SK-N-SH (cell line): ENCODE data around the gene ECEL1. TPM values are rescaled to one million over a fixed set of nuclear protein-coding genes. Genes with fewer than 3 reads are reported as not detected.
"Not testable (repeated sequence)": the region's sequence is repeated elsewhere in the genome, so short reads cannot be mapped to it uniquely, and the experiment has no call there.

ENCODE experiments used
- CTCF ChIA-PET: fragments of 300-600, 350-600 bp; formaldehyde crosslinking; extraction: SDS; loops from one replicate; lab custom pipeline; 2021; lab: Yijun Ruan, JAX
- POLR2A ChIA-PET: fragments of 350-600 bp; sonication (Branson Sonifier 250); formaldehyde crosslinking; extraction: SDS; loops from one replicate; lab custom pipeline; 2020; ENCODE audit warnings: antibody characterized with exemption, inconsistent platforms; lab: Yijun Ruan, JAX
- DNase-seq: peaks from one replicate; pipeline ENCODE4 v3.0.0; 2012
- H2AFZ ChIP-seq: fragments of 200-600 bp; sonication (generic); 2 replicates; pipeline ENCODE4 v1.8.1; 2016; ENCODE audit warnings: antibody characterized with exemption, mild to moderate bottlenecking, low read depth
- H3F3A ChIP-seq: fragments of 200-600 bp; sonication (generic); replicated peaks from 2 replicates; pipeline ENCODE3; 2016; ENCODE audit warnings: antibody characterized with exemption, mild to moderate bottlenecking; ENCODE audit not compliant: insufficient read depth
- H3K27ac ChIP-seq, 2 experiments: fragments of 200-500 bp in 1 of 2; fragments of 200-600 bp in 1 of 2; sonication (Bioruptor generic) in 1 of 2; sonication (generic), shearing (Covaris generic) in 1 of 2; 2 replicates each; pipeline versions ENCODE4 v1.5.1 to v1.6.1; 2014 to 2016; ENCODE audit warnings: low read depth in 2 of 2, inconsistent platforms in 1 of 2, low read length in 1 of 2, mild to moderate bottlenecking in 1 of 2, mixed read lengths in 1 of 2
- H3K27me3 ChIP-seq: fragments of 200-600 bp; sonication (generic), shearing (Covaris generic); 2 replicates; pipeline ENCODE4 v1.6.1; 2016; ENCODE audit warnings: mixed run types; ENCODE audit not compliant: insufficient read depth
- H3K36me3 ChIP-seq, 2 experiments: fragments of 200-500 bp in 1 of 2; fragments of 200-600 bp in 1 of 2; sonication (Bioruptor generic) in 1 of 2; sonication (generic) in 1 of 2; replicated peaks in 1 of 2; 2 replicates each; pipeline versions ENCODE3 to v1.5.1; 2014 to 2016; ENCODE audit warnings: low read length in 1 of 2, mild to moderate bottlenecking in 1 of 2; ENCODE audit not compliant: insufficient read depth in 2 of 2, control insufficient read depth in 1 of 2
- H3K4me1 ChIP-seq, 2 experiments: fragments of 200-500 bp in 1 of 2; fragments of 200-600 bp in 1 of 2; sonication (Bioruptor generic) in 1 of 2; sonication (generic), shearing (Covaris generic) in 1 of 2; 2 replicates each; pipeline versions ENCODE4 v1.5.1 to v1.6.1; 2014 to 2016; ENCODE audit warnings: low read depth in 1 of 2, low read length in 1 of 2, mixed run types in 1 of 2; ENCODE audit not compliant: insufficient read depth in 2 of 2, control insufficient read depth in 1 of 2
- H3K4me2 ChIP-seq: fragments of 200-600 bp; sonication (generic), shearing (Covaris generic); 2 replicates; pipeline ENCODE4 v1.6.1; 2017; ENCODE audit warnings: mixed run types
- H3K4me3 ChIP-seq, 2 experiments: fragments of 200-500 bp in 1 of 2; fragments of 200-600 bp in 1 of 2; sonication (Bioruptor generic) in 1 of 2; sonication (generic), shearing (Covaris generic) in 1 of 2; 2 replicates each; pipeline versions ENCODE4 v1.5.1 to v1.8.1; 2014 to 2016; ENCODE audit warnings: low read depth in 2 of 2, inconsistent platforms in 1 of 2, low read length in 1 of 2, mild to moderate bottlenecking in 1 of 2, mixed read lengths in 1 of 2, moderate library complexity in 1 of 2
- H3K79me2 ChIP-seq: fragments of 200-600 bp; sonication (generic); 2 replicates; pipeline ENCODE4 v1.8.1; 2017; ENCODE audit warnings: mild to moderate bottlenecking; ENCODE audit not compliant: insufficient read depth
- H3K9ac ChIP-seq: fragments of 200-600 bp; sonication (generic); 2 replicates; pipeline ENCODE4 v1.6.1; 2017; ENCODE audit warnings: mixed run types
- H3K9me2 ChIP-seq: fragments of 200-600 bp; sonication (generic); 2 replicates; pipeline ENCODE4 v1.6.1; 2017; ENCODE audit warnings: mixed run types
- H3K9me3 ChIP-seq: fragments of 200-600 bp; sonication (generic); 2 replicates; pipeline ENCODE4 v1.6.1; 2017; ENCODE audit warnings: mixed run types, mild to moderate bottlenecking, moderate library complexity
- H4K20me1 ChIP-seq: fragments of 200-600 bp; sonication (generic); 2 replicates; pipeline ENCODE4 v1.6.1; 2017; ENCODE audit warnings: mild to moderate bottlenecking, mixed run types; ENCODE audit not compliant: insufficient read depth
- ELF1 ChIP-seq: IDR thresholded peaks from 2 replicates; pipeline ENCODE4 v1.4.0; 2012
- FOSL2 ChIP-seq: IDR thresholded peaks from 2 replicates; pipeline ENCODE4 v1.4.0; 2012; ENCODE audit warnings: low read depth, mild to moderate bottlenecking, moderate library complexity, borderline replicate concordance
- FOXJ3 ChIP-seq: sonication (generic); formaldehyde crosslinking; IDR thresholded peaks from 2 replicates; pipeline ENCODE4 v1.5.1; 2020; ENCODE audit warnings: mild to moderate bottlenecking, missing genetic modification reagents
- MXI1 ChIP-seq: IDR thresholded peaks from 2 replicates; pipeline ENCODE4 v1.6.1; 2012; ENCODE audit warnings: mild to moderate bottlenecking, low read depth, low read length, improper control_type of control experiment
- NFIC ChIP-seq: IDR thresholded peaks from 2 replicates; pipeline ENCODE4 v1.4.0; 2012; ENCODE audit warnings: borderline replicate concordance
- RFX5 ChIP-seq: IDR thresholded peaks from 2 replicates; pipeline ENCODE4 v1.6.1; 2012; ENCODE audit warnings: mild to moderate bottlenecking, improper control_type of control experiment, low read length
- RXRA ChIP-seq: IDR thresholded peaks from 2 replicates; pipeline ENCODE4 v1.4.0; 2012; ENCODE audit warnings: low read depth, mild to moderate bottlenecking, borderline replicate concordance
- SIN3A ChIP-seq: IDR thresholded peaks from 2 replicates; pipeline ENCODE4 v1.6.1; 2012; ENCODE audit warnings: low read depth, mild to moderate bottlenecking, low read length, moderate library complexity, borderline replicate concordance
- TAF1 ChIP-seq: IDR thresholded peaks from 2 replicates; pipeline ENCODE4 v1.6.1; 2012; ENCODE audit warnings: low read depth, mild to moderate bottlenecking, low read length, moderate library complexity, borderline replicate concordance
- TEAD4 ChIP-seq: IDR thresholded peaks from 2 replicates; pipeline ENCODE4 v1.4.0; 2012; ENCODE audit warnings: mild to moderate bottlenecking, borderline replicate concordance; ENCODE audit not compliant: insufficient read depth
- YY1 ChIP-seq: IDR thresholded peaks from 2 replicates; pipeline ENCODE4 v1.4.0; 2012; ENCODE audit warnings: low read depth, mild to moderate bottlenecking
- WGBS: methylation state at CpG from one replicate; pipeline ENCODE4 v1.1.6; 2017; ENCODE audit warnings: low lambda C conversion rate; 5-methylcytosine and 5-hydroxymethylcytosine counted together
- polyA plus RNA-seq, 3 experiments: library from polyadenylated mRNA; depleted of rRNA; stranded (reverse); fragments of >200 nt; gene quantifications; 2 replicates each; pipeline ENCODE4 v1.2.3, GENCODE V29; 2012
- TF ChIP-seq, protein P1 (sequence below): fragments of 200-600 bp; sonication (generic); IDR thresholded peaks from 2 replicates; pipeline ENCODE4 v1.6.1; 2017; ENCODE audit warnings: antibody characterized with exemption, mild to moderate bottlenecking, moderate library complexity
- TF ChIP-seq, protein P2 (sequence below): IDR thresholded peaks from 2 replicates; pipeline ENCODE4 v1.4.0; 2012; ENCODE audit warnings: low read depth
- TF ChIP-seq, protein P3 (sequence below): fragments of 150-350 bp; IDR thresholded peaks from 2 replicates; pipeline ENCODE4 v1.6.1; 2016; ENCODE audit warnings: mild to moderate bottlenecking, low read depth, low read length
- TF ChIP-seq, protein P4 (sequence below): IDR thresholded peaks from 2 replicates; pipeline ENCODE4 v1.4.0; 2012; ENCODE audit warnings: low read depth, borderline replicate concordance

Gene ECEL1
- polyA plus RNA-seq, 1 of the 3 experiments (the other 2 are of a cell fraction) = not detected

DNA sequence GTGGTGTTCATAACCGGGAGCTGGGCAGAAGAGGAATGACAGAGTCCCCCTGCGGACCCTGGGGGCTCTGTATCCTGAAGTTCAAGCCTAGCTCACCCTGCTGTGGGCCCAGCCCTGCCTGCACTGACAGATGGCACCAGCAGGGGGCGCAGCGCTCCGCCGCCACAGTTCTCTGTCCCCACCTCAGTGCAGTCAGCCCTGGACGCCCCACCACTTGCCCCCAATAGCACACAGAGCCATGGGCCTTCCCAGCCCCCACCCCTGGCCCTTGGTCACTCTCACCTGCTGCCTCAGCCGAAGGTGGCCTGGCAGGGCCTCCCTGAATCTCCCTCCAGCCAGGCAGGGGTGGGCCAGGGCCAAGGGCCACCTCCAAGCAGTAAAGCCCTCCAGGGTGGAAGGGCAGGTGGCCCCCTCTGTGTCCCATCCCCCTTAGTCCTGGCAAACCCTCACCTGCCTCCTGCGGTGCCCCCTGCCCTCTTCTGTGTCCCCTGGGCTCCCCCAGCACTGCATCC lies 41.3 kb downstream of the ECEL1 start:
- H3K9ac ChIP-seq, H4K20me1 ChIP-seq, H3K4me2 ChIP-seq, H3F3A ChIP-seq, H3K4me3 ChIP-seq, H3K9me3 ChIP-seq, H3K9me2 ChIP-seq: not testable (repeated sequence)
- TF ChIP-seq, protein P1, sequence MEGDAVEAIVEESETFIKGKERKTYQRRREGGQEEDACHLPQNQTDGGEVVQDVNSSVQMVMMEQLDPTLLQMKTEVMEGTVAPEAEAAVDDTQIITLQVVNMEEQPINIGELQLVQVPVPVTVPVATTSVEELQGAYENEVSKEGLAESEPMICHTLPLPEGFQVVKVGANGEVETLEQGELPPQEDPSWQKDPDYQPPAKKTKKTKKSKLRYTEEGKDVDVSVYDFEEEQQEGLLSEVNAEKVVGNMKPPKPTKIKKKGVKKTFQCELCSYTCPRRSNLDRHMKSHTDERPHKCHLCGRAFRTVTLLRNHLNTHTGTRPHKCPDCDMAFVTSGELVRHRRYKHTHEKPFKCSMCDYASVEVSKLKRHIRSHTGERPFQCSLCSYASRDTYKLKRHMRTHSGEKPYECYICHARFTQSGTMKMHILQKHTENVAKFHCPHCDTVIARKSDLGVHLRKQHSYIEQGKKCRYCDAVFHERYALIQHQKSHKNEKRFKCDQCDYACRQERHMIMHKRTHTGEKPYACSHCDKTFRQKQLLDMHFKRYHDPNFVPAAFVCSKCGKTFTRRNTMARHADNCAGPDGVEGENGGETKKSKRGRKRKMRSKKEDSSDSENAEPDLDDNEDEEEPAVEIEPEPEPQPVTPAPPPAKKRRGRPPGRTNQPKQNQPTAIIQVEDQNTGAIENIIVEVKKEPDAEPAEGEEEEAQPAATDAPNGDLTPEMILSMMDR = peak; percentile 38; the same call in 1 of the 2 replicates
- TF ChIP-seq, all 33 proteins: peak for 1; not testable (repeated sequence) for 32
- H2AFZ ChIP-seq, H3K27me3 ChIP-seq, H3K27ac ChIP-seq, H3K36me3 ChIP-seq, H3K4me1 ChIP-seq, H3K79me2 ChIP-seq, POLR2A ChIA-PET: not testable (repeated sequence)
- WGBS = 83% methylated on average over 1 of the region's 9 CpGs
- DNase-seq = peak; percentile 55
- CTCF ChIA-PET = interaction anchor here (0.6 to 10.0 kb wide), 15 partner anchors 17 to 1644 kb away, joined by 3 to 196 read pairs (median 4); partner anchors contain the start of genes CHRND and PRSS56

DNA sequence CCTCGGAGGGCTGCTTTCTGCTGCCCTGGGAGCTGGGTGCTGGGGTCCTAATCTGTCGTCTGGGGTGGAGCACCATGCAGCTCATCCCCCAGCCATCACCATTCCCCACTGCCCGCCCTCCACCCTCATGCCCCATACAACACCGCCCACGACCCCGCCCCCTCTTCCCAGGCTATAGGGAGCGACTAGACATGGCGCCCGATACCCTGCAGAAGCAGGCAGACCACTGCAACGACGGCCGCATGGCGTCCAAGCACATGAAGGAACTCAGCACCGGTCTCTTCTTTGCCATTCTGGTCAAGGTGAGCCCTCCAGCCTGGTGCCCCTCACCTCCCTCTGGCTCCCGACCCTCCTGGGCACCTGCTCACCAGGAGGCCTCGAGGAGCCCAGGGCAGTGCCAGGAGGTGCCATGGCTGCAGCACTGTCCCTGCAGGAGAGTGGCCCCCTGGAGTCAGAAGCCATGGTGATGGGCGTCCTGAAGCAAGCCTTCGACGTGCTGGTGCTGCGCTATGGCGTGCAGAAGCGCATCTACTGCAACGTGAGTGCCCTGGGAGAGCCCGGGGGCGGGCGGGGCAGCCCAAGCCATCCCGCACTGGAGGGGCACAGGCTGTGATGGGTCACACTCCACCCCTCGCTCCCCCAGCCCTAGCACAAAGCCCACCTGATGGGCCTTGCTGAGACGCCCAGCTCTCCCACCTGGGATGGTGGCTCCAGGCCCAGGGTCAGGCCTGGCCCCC lies 42.3 kb downstream of the ECEL1 start:
- H3K9ac ChIP-seq, H4K20me1 ChIP-seq, H3K36me3 ChIP-seq, H3K27me3 ChIP-seq, H3K79me2 ChIP-seq, H3K9me3 ChIP-seq, H3K9me2 ChIP-seq, H2AFZ ChIP-seq, H3K4me2 ChIP-seq, POLR2A ChIA-PET, H3F3A ChIP-seq, H3K4me3 ChIP-seq, H3K4me1 ChIP-seq, H3K27ac ChIP-seq: not testable (repeated sequence)
- 47% methylated on average over 3 of the region's 29 CpGs for WGBS
- CTCF ChIA-PET = interaction anchor here (0.9 to 10.0 kb wide), 14 partner anchors 10 to 539 kb away, joined by 3 to 196 read pairs (median 4); partner anchors contain the start of genes CHRND and PRSS56
- DNase-seq = peak; percentile 14

DNA sequence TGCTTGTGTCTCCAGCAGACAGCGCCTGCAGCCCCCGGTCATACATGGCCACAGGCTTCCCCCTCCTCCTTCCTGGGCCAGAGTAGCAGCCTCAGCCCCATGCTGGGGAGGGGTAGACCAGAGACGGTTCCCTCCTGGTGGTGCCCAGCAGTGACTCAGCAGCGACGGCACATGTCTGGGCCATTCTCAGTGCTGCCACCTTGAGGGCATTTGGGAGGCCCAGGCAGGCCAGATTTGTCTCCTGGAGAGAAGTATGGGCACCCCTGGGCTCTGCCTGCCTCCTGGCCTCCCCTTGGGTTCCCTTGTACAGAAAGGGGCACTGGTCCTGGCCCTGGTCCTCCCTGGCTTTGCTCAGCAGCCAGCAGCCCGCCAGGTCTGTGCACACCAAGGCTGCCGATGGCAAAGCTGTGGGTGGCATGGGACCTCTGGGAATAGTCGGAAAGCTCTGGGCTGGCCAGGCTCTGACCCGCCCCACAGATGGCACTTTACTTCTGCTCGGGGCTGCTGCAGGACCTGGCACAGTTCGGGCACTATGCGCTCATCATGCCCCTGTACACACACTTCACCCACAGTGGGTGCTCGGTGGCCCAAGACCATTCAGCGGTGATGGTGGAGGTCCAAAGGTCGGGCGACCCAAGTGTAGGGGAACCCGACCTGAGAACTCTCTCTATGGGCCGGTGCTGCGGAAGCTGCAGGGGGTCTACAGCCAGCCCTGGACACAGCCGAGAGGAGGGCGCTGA lies 43.1 kb downstream of the ECEL1 start:
- Histone ChIP-seq H3K9me3 (no peaks in the 10 kb centered on the region), H3K9me2 (no peaks in the 10 kb centered on the region), H3K9ac (no peak overlapping the region), H3K36me3 (no peaks in the 10 kb centered on the region), H3K4me2 (no peak overlapping the region), H3K27me3 (no peaks in the 10 kb centered on the region), H3F3A (no peaks in the 10 kb centered on the region), H4K20me1 (no peaks in the 10 kb centered on the region), H2AFZ (no peak overlapping the region), H3K4me1 (no peaks in the 10 kb centered on the region; a peak in 1 of 4 replicates), H3K4me3 (no peak overlapping the region; a peak in 1 of 4 replicates), H3K79me2 (no peaks in the 10 kb centered on the region), H3K27ac (no peak overlapping the region)
- ChIA-PET CTCF (interaction anchor here (0.7 to 10.0 kb wide), 17 partner anchors 9 to 538 kb away, joined by 3 to 196 read pairs (median 4); partner anchors contain the start of genes CHRND, ECEL1 and PRSS56), POLR2A (no interaction called here)
- 83% methylated on average over 14 of the region's 21 CpGs for WGBS
- peak; percentile 75 for DNase-seq
- TF ChIP-seq MXI1 (no peak), FOXJ3 (CRISPR knock-in tag) (no peak), YY1 (no peak), ELF1 (no peak), RFX5 (no peak), RXRA (no peak), SIN3A (no peak), TEAD4 (no peak), FOSL2 (peak; percentile 37; the same call in 1 of the 2 replicates), NFIC (no peak), TAF1 (no peak)
- TF ChIP-seq, protein P2, sequence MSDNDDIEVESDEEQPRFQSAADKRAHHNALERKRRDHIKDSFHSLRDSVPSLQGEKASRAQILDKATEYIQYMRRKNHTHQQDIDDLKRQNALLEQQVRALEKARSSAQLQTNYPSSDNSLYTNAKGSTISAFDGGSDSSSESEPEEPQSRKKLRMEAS = peak; percentile 33; the same call in 1 of the 2 replicates
- TF ChIP-seq, protein P3, sequence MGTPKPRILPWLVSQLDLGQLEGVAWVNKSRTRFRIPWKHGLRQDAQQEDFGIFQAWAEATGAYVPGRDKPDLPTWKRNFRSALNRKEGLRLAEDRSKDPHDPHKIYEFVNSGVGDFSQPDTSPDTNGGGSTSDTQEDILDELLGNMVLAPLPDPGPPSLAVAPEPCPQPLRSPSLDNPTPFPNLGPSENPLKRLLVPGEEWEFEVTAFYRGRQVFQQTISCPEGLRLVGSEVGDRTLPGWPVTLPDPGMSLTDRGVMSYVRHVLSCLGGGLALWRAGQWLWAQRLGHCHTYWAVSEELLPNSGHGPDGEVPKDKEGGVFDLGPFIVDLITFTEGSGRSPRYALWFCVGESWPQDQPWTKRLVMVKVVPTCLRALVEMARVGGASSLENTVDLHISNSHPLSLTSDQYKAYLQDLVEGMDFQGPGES = no peak
- TF ChIP-seq, protein P4, sequence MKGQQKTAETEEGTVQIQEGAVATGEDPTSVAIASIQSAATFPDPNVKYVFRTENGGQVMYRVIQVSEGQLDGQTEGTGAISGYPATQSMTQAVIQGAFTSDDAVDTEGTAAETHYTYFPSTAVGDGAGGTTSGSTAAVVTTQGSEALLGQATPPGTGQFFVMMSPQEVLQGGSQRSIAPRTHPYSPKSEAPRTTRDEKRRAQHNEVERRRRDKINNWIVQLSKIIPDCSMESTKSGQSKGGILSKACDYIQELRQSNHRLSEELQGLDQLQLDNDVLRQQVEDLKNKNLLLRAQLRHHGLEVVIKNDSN = no peak
